Iris pigment epithelial cell (primary cell): ENCODE data around the gene NOTCH2NLA.
"Not testable (repeated sequence)": the region's sequence is repeated elsewhere in the genome, so short reads cannot be mapped to it uniquely, and the experiment has no call there.

Experiments
- DNase-seq: peaks from one replicate; pipeline ENCODE4 v3.0.0-alpha.2; 2011; ENCODE audit warnings: low read depth

Gene NOTCH2NLA

DNA sequence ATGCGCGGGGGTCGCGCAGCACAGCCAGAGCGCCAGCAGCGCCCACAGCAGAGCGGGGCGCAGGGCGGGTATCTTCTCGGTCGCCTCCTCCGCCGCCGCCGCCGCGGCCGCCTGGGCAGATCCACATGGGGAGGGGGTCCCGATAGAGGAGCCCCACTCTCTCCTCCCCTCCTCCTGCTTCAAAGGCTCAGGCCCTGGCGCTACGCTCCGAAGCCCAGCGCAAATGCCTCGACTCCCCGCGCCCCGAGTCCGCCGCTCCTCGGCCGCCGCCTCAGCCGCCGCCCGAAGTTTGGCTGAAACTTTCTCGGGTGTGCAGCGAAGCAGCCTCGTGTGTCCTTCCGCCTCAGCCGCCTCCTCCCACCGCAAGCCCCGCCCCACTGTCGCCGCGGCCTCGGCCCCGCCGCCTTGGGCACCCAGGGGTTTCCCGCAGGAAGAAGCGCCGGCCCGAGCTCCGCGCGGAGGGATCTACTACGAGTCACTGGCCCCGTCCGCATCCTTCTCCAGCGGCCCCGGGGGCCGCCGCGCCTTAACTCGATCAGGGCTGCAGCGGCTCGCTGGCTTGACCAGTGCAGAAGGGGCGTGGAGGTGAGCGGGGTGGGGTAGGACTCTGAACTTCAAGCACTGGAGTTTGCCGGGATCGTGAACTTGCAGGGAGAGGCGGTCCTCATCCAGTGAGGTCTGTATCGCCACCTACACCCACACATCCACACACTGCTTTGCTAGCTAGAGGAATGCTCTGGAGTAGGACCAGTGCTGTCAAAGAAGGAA, at the start of gene NOTCH2NLA:
NOTCH2NLA (minus strand) TSS at position 312 of the 768 bp plus-strand sequence. CDS start 39,684 bp downstream, outside the sequence.
- not testable (repeated sequence) for DNase-seq

DNA sequence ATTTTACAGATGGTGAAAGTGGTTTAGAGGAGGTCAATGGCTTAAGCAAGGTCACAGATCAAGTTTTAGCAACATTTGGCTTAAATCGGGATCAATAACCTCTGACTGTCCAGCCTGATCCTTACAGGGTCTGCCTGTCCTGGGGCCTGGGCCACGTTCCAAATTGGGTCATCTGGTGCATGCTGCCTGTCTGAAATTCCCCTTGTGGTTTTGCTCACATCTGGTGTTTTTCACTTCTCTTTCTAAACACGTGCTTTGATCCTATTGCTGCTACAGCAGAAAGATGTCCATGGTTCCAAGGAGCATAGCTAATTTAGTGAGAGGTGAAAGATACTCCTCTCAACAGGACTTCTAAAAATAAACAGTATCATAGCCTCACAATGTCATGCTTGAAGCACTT, 49.5 kb upstream of the NOTCH2NLA start:
- DNase-seq, result not testable (repeated sequence)

DNA sequence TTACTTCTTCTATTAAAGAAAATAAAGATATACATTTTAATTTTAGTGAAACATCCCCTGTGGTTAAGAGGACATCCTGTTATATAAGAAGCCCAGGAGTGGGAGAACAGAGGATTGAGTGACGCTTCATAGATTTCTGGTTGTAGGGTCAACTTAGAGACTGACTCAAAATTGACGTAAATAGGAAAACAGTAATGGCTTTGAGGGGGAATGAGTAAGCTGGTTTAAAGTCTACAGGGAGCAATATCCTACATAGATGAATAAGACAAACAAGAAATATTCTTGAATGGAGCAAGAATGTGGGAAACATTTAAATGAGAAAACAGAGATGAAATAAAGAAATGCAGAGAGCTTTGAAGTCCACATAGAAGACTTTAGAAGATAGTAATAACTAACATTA, 48.3 kb upstream of the NOTCH2NLA start:
- not testable (repeated sequence) for DNase-seq

DNA sequence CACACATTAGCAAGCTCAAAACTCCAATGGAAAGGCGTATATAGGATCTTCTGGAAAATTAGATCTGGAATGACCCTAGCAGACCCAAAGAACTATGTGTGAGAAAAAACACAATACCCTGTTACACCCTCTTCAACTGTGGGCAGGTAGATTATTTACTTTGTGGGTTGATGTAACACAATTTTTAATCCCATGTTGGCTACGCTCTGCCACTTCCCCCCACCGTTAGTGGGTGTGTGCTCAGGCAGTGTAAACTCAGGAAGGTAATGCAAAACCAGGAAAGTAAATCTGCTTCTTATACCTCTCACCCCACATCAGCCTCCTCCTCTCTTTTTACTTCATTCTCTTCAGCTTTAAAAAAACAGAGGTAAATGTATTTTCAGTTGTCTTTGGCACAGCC, 45.3 kb upstream of the NOTCH2NLA start:
- DNase-seq, result not testable (repeated sequence)

DNA sequence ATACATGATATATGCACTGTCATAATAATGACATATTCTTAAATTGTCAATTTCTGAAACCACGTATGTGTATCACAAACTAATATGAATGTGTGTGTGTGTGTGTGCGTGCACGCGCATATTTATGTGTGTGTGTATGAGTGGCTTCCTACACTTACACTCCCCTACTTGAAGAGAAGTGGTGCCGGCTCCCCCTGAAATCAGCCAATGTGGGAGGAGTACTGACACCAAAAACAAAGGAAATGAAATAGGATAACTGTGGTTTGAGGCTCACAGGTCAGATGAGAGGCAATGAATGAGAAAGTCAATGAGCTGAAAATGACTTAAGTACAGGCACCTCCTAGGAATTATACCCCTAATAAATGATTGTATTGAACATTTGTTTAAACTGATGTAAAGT, 44.4 kb upstream of the NOTCH2NLA start:
- DNase-seq, result not testable (repeated sequence)

DNA sequence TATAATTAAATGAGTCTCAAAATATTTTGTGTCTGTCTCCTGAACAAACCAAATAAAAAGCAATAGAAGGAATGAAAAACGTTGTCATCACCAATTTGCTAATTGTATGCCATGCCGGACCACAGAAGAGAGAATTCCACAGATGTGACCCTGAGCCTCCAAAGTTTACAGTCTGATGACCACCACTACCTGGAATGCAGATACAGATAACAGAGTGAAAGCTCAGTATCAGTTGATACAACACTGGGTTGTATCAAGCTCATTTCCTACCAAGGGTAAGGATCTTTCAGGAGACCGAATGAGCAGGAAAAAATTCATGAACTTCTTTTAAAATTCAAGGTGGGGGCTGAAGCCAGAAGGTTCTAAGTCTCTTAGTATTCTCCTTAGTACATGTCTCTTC, 43.9 kb upstream of the NOTCH2NLA start:
- DNase-seq, result not testable (repeated sequence)

DNA sequence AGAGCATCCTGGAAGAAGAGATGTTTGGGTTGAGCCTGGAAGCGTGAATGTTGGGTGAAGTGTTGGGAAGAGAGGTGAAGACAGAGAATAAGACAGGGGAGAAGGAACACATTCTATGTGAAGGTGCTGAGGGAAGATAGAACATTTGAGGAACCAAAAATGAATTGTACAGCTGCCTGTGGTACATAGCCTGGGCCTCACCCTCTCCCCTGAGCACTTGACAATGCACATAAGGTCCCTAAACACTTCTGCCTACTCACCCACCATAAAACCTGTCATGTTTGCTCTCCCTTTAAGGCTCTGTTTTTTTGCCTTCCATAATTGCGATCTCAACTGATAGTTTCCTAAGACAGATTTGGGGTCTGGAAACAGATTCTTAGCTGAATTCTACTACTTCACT, 43.2 kb upstream of the NOTCH2NLA start:
- DNase-seq, result not testable (repeated sequence)

DNA sequence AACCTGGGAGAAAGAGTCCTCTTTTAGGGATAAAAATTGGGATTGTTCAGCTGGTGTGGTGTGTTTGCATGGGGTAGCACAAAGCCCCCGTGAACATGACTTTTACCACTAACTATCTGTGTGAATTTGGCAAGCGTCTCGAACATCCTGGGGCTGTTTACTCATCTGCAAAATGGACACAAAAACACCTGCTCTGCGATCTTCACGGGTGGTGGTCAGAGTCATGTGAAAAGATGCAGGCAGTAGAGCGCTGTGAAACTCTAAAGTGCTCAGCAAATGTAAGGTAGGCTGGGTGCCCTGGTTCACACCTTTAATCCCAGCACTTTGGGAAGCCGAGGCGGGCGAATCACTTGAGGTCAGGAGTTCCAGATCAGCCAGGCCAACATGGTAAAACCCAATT, 41.3 kb upstream of the NOTCH2NLA start:
- DNase-seq, result not testable (repeated sequence)

DNA sequence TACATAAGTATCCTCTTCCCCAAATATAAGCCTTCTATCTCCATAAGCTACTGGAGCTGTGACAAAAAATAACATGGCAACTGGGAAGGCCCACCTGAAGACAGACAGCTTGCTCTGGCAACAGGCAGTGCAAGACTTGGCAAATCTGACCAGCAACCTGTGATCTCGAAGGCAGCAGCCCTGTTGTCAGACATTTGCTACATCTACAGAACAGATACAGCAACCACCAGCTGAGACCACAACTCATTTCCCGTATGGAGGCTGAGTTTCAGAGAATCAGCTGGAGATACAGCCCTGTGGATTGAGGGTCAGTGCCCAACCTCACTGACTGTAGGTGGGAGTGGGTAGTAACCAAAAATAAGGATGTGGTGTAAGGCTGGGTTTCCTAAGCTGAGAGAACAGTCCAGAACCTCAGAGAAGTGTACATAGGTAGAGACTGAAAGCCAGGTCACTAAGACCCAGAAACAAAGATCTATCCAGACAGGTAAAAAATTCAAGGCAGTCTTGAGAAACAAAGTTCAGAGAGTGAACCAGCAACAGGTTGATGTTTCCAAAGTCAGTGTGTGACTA, 37.4 kb upstream of the NOTCH2NLA start:
- DNase-seq, result not testable (repeated sequence)

DNA sequence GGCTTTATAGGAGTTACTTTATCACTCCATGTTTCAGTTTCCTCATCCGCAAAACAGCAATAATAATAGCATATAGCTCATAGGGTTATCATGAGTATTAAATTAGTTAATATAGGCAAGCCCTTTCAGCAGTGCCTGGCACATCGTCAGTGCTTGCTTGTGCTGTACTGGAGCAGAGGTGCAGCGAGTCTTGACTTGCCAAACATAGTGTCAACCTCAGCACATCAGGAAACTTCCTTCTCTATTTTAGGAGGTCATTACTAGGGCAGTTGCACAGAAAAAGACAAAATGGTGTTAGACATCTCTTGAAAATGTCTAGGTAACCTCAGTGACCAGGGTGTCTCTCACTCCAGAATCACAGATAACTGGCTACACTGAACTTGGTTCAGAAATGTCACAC, 35.9 kb upstream of the NOTCH2NLA start:
- not testable (repeated sequence) for DNase-seq

DNA sequence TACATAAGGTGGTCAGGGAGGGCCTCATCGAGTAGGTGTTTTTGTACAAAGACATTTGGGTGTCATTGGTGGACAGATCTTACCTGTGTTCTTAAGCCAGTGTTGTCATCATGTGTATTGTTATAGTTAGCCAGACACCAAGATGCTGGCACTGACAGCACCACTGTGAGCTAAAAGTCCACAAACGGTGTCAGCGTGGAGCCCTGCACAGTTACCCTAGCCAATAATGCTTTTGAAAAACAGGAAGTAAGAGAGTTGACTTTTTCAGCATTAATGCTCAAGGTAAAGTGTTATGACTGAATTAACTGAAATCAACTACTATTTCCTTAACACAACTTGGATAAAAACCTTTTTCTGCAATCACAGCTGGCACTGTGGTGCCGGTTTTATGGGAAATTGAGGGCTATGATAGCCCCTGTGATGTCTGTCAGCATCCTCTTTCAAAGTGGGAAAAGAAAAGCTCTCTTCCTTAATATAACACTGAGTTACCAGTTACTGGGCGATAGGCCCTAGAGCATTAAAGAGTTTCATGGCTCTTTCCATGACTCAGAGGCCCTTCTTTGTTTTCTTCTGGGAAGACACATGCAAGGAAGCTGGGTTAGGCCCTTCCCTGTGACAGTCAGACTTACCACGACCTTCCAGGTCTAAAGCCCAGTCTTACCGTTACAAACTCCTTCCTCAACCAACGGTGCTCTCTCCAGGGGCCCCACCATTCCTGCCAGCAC, 31.3 kb upstream of the NOTCH2NLA start:
- DNase-seq, result not testable (repeated sequence)

DNA sequence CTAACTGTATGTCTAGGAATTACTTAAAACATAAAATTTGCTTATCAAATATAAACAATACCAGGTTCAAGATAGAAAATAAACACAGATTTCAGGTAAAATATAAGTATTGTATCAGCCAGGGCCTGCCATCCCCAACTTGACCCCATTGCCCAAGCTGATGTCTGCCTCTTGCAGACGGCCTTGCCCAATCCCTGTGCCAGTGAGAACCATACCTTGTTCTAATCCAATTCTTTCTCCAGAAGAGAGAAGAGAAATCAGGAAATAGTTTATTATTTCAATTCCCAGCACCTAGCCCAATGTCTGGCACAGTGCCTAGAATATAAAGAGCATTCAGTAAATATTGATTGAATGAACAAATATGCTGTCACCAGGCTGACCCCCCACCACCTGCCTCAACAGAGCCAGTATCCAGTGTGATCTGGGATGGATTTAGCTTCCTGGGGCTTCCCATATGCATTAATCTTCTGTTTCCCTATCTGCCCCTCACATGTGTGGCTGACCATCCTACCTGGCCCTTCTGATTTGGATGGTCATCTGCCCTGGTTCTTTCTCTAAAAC, 29.3 kb upstream of the NOTCH2NLA start:
- not testable (repeated sequence) for DNase-seq

DNA sequence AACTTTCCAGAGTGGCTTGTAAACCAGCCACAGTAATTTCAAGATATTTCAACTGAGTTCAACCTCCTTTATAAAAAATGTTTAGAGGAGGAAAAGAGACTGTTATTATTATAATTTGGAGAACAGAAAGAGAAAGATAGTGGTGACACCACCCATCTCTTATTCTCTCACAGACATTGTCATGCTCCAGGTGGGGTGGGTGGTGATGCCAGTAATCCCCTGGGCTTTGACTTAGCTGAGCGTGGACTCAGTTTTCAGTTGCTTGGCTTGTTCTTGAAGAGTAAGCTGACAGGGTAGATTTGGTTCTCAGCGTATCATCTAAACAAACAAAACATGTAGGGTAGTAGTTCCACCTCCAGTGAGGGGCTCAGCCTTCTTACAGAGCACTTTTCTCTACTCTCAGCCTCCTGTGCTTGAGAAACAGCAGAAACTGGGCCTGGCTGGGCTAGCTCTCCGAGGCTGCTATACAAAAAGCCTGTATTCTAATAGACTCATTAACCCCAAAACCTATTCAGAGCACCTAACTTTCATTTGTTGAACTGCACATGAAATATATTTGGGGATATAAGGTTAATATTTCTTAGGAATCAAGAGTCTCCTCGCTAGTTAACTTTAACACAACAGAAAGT, 25.9 kb upstream of the NOTCH2NLA start:
- not testable (repeated sequence) for DNase-seq

DNA sequence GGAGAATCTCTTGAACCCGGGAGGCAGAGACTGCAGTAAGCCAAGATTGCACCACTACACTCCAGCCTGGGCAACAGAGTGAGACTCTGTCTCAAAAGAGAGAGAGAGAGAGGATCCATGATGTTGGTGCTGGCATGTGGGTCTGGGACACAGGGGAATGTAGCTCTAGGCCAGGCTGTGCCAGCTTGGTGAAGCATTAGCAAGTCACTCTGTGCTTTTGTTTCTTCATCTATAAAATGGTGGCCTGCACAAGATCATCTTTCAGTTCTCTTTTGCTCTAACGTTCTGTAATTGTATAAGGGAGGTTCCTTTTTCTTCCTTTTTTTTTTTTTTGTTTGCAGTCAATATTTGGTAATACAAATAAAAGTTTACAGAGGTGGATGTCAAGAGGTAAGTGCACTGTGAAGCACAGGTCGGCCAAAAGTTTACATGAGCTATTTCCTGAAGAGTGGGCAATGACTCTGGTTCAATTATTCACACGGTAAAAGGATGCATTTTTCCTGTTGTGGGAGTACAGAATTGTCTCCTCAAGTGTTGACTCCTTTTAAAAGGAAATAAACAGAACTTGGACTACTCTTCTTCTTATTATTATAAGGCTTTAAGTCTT, 24.5 kb upstream of the NOTCH2NLA start:
- not testable (repeated sequence) for DNase-seq

DNA sequence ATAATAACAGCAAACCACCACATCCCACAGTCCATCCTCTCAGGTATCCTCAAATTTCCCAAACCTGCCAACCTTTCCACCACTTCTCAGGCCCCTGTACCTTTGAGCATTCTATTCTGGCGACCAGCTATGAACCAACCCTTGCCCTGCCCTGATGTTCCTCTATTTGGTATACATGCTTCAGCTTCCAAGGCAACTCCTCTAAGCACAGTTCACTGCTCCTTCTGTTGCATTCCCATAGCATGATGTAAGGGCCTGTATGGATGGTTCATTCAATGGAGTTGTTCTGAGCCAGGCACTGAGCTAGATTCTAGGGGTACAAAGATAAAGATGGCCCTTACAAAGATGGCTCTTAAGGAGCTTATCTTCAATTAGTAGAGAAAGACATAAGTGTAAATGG, 22.7 kb upstream of the NOTCH2NLA start:
- DNase-seq, result not testable (repeated sequence)

DNA sequence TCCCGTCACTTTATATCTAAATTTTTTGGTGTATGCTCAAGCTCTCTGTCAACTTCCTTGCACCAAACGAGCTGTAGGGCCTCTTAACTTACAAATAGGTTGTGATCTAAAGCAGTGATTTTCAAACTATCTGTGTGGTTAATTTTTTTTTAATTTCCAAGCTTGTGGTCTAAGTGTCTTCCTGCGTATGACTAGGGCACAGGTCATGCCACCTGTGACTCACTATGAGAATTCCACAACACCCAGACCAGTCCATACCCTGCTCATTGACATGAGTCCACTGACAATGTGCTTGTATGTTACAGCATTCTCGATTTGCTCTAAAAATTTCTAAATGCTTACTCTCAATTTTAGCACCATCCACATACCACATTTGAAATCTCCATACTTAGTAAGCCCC, 19.8 kb upstream of the NOTCH2NLA start:
- not testable (repeated sequence) for DNase-seq

DNA sequence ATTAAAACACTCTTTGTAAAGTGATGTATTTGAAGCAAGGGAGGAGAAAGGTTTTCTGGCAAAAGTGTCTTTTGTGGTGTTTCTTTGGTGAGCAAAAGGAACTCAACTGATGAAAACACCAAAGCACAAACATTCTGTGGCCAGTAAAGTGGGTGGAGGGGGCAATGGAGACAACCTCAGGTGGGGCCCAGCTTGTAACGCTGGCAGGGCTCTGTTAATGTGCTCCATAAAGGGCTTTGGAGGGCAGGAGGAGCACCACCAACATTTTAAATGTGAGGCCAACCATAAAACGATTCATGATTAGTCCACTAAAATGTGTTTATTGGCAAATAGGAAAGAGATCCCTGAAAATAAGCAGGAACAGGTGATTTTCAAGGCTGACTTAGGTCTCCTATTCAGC, 7.8 kb upstream of the NOTCH2NLA start:
- DNase-seq, result not testable (repeated sequence)

DNA sequence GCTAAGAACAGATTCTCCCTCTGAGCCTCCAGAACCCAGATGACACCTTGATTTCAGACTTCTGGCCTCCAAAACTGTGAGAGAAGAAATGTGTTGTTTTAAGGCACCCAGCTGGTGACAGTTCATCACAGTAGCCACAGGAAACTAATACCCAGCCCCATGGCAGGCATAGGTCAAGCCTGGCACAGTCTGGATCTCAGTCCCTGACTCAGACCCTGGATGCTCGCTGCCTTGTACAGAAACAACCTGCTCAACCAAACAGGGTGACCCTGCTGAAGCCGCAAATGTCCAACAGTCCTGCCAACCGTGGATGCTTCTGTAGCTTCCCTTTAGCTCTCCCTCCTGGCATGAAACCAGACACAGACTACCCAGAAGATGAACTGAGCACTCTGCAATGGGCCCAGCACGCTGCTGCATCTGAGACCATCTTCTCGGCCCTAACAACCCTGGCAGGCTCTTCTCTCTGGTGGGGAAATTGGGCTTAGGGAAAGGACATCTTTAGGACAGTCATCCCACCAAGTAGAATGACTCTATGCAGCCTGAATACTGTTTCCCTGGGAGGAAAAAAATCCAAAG, 7.3 kb upstream of the NOTCH2NLA start:
- DNase-seq, result not testable (repeated sequence)

DNA sequence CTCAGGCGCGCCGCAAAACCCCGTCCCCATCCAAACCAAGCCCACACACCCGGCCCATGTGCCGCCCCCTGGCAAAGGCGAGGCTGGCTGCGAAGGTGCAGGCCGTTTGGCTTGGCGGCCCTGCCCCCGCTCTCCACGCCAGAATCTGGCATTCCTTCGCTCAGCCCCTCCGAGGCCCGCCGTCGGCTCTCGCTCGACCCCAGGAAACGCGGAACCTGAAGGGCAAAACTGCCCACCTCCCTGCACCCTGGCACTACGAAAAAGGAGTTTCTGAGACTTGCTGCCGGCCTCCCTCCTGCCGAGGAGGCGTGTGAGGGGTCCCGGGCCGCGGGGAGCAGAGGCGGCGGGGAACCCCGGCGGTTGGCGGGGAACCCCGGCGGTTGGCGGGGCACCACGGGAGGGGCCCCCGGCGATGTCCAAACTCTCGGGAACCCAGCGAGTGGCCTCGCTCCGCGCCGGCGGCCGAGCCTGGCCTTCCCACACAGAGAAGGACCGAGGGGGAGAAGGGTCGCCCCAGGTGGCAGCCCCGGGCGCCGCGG, 608 bp downstream of the NOTCH2NLA start:
- DNase-seq, result not testable (repeated sequence)

DNA sequence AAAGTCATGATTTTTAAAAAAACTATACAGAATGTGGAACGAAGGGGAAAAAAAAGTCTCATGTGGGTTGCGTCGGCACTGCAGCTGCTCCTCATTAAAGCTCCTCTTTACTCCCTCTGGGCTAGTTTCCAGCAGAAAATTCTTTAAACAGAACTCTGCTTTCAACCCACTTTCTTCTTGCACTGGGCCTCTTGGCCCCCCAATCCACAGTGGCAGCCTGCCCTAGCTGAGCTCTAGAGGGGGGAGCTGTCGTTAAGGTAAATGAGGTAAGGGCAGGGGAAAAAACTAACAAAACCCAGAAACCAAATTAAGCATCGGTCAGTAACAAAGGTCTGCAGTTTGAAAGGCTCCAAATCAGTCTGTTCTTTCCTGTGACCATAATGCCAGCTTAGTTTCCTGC, 54.3 kb downstream of the NOTCH2NLA start:
- not testable (repeated sequence) for DNase-seq

DNA sequence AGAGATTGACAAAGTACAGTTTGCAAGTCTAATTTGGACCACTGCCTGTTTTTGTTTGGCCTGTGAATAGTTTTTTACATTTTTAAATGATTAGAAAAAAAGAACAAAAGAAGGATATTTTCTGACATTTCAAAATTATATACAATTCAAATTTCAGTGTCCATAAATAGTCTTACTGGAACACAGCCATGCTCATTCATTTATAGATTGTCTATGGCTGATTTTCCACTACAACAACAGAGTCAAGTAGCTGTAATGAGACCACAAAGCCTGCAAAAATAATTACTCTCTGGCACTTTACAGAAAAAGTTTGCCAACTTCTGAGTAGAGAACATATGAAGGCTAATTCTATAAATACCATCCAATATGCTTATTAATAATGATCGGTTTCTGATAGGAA, 61.1 kb downstream of the NOTCH2NLA start:
- not testable (repeated sequence) for DNase-seq
